HCT116 (cell line): ENCODE data around the gene ZAP70.

ENCODE experiments used
- ATF3 ChIP-seq: IDR thresholded peaks from 2 replicates; pipeline ENCODE4 v1.6.1; 2012
- CEBPB ChIP-seq: IDR thresholded peaks from 2 replicates; pipeline ENCODE4 v1.6.1; 2012; ENCODE audit warnings: low read depth
- EGR1 ChIP-seq: IDR thresholded peaks from 2 replicates; pipeline ENCODE4 v1.6.1; 2012; ENCODE audit warnings: low read depth
- EZH2 ChIP-seq: fragments of 200-600 bp; sonication (generic); IDR thresholded peaks from 2 replicates; pipeline ENCODE4 v1.6.1; 2017; ENCODE audit warnings: antibody characterized with exemption, mixed run types
- JUND ChIP-seq: IDR thresholded peaks from 2 replicates; pipeline ENCODE4 v1.6.1; 2012
- POLR2AphosphoS5 ChIP-seq: IDR thresholded peaks from 2 replicates; pipeline ENCODE4 v1.6.1; 2011; ENCODE audit warnings: mild to moderate bottlenecking, low read depth, low read length, moderate library complexity
- SIN3A ChIP-seq: IDR thresholded peaks from 2 replicates; pipeline ENCODE4 v1.6.1; 2012; ENCODE audit warnings: low read depth
- ZNF274 ChIP-seq: fragments of 200-500 bp; sonication (Bioruptor generic); IDR thresholded peaks from 2 replicates; pipeline ENCODE4 v1.6.1; 2014; ENCODE audit warnings: mild to moderate bottlenecking, low read depth, low read length, inconsistent platforms
- TF ChIP-seq, protein P1 (sequence below), 3 experiments: fragments of 200-600 bp in 1 of 3; sonication (generic) in 1 of 3; IDR thresholded peaks in 2 of 3; conservative IDR thresholded peaks in 1 of 3; 2 replicates each; pipeline ENCODE4 v1.5.1; 2012 to 2017; ENCODE audit warnings: low read depth in 2 of 3, low read length in 2 of 3, antibody characterized with exemption in 1 of 3, borderline replicate concordance in 1 of 3, control low read depth in 1 of 3, mild to moderate bottlenecking in 1 of 3, mixed read lengths in 1 of 3, mixed run types in 1 of 3, moderate library complexity in 1 of 3; ENCODE audit not compliant: insufficient read depth in 1 of 3
- TF ChIP-seq, protein P2 (sequence below): IDR thresholded peaks from 2 replicates; pipeline ENCODE4 v1.6.1; 2012; ENCODE audit warnings: low read depth

DNA sequence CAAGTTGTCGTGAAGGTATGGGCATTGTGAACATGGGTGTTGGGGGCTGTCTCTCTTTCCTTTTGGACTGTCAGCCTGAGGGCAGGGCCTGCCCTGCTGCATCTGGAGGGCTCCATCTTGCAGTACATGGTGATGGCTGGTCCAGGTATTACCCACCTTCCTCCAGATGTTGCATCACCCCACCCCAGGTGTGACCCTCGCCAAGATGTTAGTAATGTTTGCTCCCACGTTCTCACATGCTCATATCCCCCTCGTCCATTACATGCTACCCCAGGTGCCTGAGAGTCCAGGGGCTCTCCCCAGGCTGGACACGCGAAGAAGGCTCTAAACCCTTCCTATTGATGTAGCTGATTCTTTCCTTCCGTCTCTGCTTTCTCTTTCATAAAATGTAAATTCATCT, 13.9 kb downstream of the ZAP70 start:
- TF ChIP-seq EGR1 (no peak), JUND (no peak), SIN3A (no peak), ATF3 (no peak), POLR2AphosphoS5 (no peak), ZNF274 (no peak), EZH2 (no peak), CEBPB (no peak)
- TF ChIP-seq, protein P1, sequence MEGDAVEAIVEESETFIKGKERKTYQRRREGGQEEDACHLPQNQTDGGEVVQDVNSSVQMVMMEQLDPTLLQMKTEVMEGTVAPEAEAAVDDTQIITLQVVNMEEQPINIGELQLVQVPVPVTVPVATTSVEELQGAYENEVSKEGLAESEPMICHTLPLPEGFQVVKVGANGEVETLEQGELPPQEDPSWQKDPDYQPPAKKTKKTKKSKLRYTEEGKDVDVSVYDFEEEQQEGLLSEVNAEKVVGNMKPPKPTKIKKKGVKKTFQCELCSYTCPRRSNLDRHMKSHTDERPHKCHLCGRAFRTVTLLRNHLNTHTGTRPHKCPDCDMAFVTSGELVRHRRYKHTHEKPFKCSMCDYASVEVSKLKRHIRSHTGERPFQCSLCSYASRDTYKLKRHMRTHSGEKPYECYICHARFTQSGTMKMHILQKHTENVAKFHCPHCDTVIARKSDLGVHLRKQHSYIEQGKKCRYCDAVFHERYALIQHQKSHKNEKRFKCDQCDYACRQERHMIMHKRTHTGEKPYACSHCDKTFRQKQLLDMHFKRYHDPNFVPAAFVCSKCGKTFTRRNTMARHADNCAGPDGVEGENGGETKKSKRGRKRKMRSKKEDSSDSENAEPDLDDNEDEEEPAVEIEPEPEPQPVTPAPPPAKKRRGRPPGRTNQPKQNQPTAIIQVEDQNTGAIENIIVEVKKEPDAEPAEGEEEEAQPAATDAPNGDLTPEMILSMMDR (IDR thresholded peaks at IDR 0.05 in 2 of 3, conservative IDR thresholded peaks at IDR 0.05 in 1 of 3; ENCODE audit: borderline replicate concordance in 1 of 3, insufficient read depth in 1 of 3, low read depth in 2 of 3, low read length in 2 of 3): no peak
- TF ChIP-seq, protein P2, sequence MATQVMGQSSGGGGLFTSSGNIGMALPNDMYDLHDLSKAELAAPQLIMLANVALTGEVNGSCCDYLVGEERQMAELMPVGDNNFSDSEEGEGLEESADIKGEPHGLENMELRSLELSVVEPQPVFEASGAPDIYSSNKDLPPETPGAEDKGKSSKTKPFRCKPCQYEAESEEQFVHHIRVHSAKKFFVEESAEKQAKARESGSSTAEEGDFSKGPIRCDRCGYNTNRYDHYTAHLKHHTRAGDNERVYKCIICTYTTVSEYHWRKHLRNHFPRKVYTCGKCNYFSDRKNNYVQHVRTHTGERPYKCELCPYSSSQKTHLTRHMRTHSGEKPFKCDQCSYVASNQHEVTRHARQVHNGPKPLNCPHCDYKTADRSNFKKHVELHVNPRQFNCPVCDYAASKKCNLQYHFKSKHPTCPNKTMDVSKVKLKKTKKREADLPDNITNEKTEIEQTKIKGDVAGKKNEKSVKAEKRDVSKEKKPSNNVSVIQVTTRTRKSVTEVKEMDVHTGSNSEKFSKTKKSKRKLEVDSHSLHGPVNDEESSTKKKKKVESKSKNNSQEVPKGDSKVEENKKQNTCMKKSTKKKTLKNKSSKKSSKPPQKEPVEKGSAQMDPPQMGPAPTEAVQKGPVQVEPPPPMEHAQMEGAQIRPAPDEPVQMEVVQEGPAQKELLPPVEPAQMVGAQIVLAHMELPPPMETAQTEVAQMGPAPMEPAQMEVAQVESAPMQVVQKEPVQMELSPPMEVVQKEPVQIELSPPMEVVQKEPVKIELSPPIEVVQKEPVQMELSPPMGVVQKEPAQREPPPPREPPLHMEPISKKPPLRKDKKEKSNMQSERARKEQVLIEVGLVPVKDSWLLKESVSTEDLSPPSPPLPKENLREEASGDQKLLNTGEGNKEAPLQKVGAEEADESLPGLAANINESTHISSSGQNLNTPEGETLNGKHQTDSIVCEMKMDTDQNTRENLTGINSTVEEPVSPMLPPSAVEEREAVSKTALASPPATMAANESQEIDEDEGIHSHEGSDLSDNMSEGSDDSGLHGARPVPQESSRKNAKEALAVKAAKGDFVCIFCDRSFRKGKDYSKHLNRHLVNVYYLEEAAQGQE: no peak
